ENCODE results near the gene TTC31.
A peak's percentile ranks its signal among the peaks of the same experiment; 100 is the strongest.
"Not testable (repeated sequence)": the region's sequence is repeated elsewhere in the genome, so short reads cannot be mapped to it uniquely, and the experiment has no call there.

The TTC31 gene

DNA sequence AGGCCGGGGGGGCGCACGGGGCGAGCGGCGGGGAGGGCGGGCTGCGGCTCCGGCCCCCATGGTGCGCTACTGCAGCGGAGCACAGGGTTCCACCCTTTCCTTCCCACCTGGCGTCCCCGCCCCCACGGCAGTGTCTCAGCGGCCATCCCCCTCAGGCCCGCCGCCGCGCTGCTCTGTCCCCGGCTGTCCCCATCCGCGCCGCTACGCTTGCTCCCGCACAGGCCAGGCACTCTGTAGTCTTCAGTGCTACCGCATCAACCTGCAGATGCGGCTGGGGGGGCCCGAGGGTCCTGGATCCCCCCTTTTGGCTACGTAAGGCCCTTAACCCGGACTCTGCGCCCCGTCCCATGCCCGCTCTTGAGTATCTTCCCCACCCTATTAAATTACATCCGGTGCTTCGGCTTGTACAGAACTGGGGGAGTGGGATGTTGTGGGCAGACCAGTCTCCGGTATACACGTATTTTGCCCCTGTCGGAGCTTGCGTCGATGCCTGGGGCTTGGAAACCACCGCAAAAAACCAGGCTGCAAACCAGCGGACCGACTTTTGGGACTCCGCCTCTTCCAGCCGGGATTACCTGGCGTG lies 25.2 kb upstream of the TTC31 start:
- peak in 1 of 2 donors; percentile 61 for DNase-seq

DNA sequence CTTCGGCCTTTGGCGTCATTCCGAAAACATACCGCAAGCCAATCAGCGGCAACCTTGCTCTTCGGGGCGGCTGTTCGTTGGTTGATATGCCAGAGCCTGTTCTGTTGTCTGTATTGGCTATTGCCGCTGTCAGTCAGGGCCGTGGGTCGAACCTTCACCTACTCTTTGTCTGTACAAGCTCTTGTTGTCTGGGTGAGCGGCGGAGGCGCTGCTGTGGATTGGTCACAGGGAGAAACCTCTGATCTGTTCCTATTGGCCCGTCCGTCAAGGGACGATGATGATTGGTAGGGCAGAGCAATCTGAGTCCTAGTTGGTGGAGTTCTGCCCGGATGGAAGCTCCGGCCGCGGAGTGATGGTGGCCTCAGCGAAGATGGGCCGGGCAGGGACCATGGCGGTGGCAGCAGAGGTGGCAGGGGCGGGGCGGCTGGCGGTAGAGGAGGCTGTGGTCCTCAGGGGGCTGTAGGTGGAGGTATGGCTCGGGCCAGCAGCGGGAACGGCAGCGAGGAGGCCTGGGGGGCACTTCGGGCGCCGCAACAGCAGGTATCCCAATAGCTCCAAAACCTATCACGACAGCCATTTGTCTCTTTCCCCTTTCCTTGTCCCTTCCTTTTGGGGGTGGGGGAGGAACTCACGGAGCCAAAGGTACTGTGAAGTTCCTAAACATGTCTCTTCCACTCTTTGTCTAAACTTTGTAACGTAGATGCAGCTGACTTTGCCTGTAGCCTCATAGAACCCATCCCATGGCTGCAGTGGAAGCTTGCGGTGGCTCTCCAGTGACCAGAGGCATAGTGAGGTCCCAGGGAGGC lies 24.5 kb upstream of the TTC31 start, which contains the start of gene WBP1:
Gene WBP1, plus strand, starts transcription at position 307 of the 806 bp plus-strand sequence. Its CDS starts 165 bp downstream, at position 472.
- DNase-seq, result peak; percentile 99 to 100

DNA sequence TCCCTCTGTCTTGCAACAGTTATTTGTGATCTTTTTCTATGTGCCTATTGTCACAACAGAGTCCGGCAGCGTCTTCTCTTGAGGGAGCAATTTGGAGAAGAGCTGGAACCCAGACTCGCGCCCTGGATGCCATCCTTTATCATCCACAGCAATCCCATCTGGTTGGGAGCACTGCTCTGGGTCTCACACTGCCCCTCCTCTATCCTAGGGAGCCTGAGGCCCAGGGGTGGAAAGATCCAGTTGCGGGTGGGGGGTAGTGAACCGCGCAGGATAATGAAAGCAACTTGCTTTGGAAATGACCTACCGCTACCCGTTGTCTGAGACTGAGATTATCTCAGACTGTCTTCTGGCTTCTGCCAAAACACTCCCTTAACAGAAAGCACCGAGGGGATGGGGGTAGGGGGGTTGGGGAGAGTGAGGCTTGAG lies 23.9 kb upstream of the TTC31 start:
- no peak for DNase-seq

GRCh38 chr2:74459503-74460118 lies 23.3 kb upstream of the TTC31 start:
- DNase-seq, result not testable (repeated sequence)

DNA sequence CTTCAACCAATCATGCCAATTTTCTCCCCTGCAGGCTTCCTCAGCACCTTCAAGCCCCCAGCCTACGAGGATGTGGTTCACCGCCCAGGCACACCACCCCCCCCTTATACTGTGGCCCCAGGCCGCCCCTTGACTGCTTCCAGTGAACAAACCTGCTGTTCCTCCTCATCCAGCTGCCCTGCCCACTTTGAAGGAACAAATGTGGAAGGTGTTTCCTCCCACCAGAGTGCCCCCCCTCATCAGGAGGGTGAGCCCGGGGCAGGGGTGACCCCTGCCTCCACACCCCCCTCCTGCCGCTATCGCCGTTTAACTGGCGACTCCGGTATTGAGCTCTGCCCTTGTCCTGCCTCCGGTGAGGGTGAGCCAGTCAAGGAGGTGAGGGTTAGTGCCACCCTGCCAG lies 22.7 kb upstream of the TTC31 start:
- DNase-seq, result not testable (repeated sequence)

DNA sequence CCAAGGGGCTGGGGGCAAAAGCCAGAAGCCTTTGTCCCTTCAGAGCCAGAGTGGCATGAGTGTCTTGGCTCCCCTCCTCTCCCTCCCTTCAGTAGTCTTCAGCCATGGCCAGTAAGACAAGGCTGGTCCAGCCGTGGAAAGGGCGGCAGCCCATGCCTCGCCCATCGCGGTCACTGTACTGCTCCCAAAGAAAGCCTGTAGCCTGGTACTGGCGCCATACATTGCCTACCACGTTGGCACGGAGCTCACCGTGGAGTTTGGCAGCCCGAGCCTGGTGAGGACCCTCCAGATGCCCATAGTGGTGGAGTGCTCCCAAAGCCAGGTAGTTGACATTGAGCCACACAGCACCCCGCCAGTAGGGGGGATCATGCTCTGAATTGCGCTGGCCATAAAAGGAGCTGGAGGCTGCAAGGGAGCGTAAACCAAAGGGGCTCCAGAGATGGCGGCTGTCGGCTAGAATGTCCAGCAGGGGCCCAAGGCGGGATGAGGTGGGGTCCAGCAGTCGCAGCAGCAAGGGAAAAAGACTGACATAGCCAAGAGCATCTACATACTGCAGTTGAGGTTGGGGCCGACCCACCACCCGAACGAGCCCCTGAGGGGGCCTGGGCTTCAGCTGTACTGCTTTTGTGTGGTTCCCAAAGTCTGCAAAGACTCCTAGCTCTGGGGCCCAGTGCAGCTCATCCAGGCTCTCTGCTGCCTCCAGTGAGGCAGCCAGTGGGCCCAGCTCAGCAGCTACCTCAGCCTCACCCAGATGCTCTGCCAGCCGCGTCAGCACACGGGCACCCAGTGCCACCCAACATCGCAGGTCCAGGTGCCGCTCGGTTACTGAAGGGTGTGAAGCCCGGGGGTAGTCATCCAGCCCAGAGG lies 21.5 kb upstream of the TTC31 start:
- no peak for DNase-seq

DNA sequence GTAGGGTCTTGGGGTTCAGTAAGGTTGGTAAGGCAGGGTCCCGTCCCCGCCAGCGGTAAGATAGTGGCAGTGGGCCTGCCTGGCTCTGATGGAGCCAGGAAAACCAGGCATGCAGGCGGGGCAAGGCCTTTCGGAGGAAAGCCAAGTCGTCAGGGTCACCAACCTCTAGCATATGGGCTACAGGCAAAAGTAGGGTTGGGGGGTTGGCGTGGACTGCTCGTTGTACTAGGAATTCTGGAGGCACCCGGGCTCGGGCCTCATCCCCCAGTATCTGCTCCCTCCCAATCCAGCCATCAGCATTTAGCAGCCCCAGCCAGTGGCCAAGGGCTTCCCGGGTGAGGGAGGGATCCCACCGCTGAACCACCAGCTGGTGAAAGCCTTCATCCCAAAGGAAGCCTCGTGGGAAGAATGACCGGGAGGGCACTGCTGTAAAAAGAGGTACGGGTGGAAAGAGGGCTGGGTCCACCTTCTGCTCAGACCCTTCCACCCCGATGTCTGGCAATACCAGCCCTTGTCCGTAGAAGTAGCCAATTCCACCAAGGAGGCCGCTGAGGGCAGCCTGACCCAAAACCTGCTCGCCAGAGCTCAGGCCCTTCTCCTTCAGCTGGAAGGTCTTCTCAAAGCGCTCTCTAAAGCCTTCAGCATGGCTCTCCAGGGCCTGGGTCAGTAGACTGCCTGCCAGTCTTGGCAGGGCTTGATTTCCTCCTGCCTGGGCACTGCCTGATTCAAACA lies 20.7 kb upstream of the TTC31 start:
- DNase-seq, result no peak

- DNase-seq, result no peak
These were observed 20.1 kb upstream of the TTC31 start for GRCh38 chr2:74462786-74463105.

DNA sequence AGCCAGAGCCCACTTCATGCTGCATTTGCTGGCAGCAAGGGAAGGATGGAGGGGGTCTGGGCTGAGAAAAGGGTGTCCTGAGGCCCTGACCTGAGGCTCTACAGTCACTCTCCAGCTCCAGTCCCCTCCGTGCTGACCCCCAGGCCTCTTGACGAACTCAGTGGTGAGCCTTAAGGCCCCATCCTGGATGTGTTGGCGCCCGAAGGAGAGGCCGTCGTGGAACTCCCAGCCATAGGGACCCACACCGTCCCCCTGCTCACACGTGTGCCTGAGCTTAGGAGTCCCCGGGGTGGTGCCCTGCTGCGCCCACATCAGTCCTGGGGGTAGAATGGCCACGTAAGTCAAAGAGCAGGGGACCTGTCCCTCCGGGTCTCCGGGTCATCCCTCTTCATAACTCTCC lies 18.5 kb upstream of the TTC31 start:
- DNase-seq, result no peak

DNA sequence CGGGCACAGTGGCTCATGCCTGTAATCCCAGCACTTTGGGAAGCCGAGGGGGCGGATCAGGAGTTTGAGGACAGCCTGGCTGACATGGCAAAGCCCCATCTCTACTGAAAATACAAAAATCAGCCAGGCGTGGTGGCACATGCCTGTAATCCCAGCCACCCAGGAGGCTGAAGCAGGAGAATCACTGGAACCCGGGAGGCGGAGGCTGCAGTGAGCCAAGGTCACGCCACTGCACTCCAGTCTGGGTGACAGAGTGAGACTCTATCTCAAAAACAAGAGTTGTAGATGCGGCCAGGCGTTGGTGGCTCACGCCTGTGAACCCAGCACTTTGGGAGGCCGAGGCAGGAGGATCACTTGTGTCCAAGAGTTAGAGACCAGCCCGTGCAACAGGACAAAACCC lies 12.1 kb upstream of the TTC31 start:
- not testable (repeated sequence) for DNase-seq

GRCh38 chr2:74471332-74472065 lies 11.4 kb upstream of the TTC31 start:
- no peak for DNase-seq

GRCh38 chr2:74472086-74472944 lies 10.6 kb upstream of the TTC31 start, which contains the start of gene MRPL53:
TSS of gene MRPL53 (minus strand) at chr2:74472680. CDS start at chr2:74472660, 20 bp downstream.
- peak; percentile 85 to 90 for DNase-seq

DNA sequence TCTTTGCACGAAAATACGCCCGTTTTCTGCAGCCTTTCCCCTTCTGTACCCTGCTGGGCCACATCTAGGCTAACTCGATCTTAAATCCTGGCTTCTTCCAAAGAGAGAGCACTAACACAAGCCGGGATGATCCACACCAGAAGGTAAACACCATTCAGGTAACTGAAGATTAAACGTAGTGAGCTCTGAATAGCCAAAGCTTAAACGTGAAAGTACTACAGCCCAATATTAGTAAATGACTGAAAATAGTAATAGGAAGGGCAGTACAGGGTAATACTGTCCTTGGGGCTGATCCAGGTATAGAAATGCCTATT lies 10.0 kb upstream of the TTC31 start:
- DNase-seq, result no peak

DNA sequence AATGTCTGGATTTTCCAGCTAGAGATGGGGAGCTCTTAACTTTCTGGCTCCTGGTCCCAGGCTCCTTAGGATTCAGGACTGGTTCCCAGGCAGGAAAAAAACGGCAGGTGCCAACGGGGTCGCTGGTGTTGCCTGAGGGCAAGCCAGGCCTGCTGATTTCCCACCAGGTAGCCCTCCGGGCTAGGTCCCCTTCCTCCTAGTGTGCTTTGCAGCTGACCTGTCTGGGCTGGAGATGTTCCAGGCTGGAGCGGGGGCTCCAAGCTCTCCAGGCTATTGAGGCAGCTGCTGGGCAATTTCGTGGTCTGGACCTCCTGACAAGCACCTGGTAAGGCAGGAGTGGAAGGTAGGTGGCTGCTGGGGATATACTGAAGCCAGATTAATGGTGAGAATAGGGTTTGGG lies 8.4 kb upstream of the TTC31 start:
- no peak for DNase-seq

- no peak for DNase-seq
These were observed 8.0 kb upstream of the TTC31 start for GRCh38 chr2:74474899-74475298.

GRCh38 chr2:74481431-74481830 lies 1.4 kb upstream of the TTC31 start:
- no peak for DNase-seq

DNA sequence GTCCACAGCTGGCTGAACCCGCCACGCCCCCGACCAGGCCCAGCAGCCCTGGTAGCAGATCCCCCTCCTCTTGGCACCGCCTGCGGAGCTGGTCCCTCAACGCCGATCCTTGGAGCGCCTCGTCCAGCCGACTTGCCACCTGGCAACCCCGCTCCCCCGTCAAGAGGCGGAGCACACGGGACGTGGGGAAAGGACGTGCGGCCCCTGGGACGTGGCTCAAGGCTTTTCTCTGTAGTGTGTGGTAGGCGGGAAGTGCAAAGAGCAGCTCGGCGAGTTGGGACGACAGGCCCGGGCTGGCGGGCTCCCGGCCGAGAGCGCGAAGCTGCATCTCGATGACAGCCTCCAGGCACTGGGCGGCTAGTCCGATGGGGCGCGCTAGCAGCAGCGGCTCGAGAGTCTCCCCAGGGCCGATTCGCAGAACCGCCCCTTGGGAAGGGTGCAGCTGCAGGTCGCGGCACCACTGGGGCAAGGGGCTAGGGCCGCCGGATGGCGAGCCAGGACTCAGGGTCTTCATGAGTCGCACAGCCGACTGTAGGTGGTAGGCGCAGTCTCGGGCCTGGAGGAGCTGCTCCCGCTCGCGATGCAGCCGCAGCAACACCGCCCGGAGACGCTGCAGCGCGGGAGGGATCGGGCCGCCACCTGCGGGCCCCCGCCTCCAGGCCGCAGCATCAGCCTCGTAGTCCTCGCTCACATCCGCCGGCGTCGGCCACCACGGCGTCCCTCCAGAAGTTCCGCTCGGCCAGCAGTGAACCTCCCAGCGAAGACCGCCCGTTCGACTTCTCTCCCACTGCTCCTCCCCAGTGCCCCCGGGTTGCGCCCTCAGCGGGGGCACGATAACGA lies 700 bp upstream of the TTC31 start:
- DNase-seq, result no peak

DNA sequence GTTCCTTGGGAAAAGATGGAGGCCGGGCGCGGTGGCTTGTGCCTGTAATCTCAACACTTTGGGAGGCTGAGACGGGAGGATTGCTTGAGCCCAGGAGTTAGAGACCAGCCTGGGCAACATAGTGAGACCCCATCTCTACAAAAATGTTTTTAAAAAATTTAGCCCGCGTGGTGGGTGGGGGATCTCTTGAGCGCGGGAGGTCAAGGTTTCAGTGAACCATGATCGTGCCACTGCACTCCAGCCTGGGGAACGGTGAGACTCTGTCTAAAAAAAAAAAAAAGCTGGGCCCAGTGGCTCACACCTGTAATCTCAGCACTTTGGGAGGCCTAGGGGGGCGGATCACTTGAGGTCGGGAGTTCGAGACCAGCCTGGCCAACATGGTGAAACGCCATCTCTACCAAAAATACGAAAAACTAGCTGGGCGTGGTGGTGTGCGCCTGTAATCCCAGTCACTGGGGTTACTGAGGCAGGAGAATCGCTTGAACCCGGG lies 839 bp downstream of the TTC31 start:
- not testable (repeated sequence) for DNase-seq

- DNase-seq, result no peak
These were observed 3.3 kb downstream of the TTC31 start for GRCh38 chr2:74486141-74486540.
